ENCODE data around the gene COL1A2.

DNA sequence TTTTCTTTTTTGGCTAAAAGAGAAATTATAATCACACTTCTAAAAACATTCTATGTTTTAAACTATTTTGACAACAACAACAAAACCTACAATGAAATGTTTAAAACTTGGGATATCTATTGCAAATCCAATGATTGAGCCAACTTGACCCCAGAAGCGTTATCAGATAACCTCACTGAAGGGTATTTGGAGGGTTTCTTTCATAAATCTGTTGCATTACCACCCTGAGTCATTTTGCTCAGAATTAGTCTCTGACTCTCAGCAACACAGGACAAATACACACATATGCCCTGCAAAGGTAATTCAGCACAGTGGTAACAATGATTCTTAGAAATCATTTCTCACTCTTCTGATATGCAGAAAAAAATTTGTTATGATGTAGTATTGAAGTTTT lies 2.3 kb upstream of the COL1A2 start:
- TF ChIP-seq EZH2 (IDR thresholded peaks at IDR 0.05; ENCODE audit: borderline replicate concordance, insufficient read depth, low read depth, low read length, poor library complexity, severe bottlenecking) = no peak
- TF ChIP-seq, protein P1, sequence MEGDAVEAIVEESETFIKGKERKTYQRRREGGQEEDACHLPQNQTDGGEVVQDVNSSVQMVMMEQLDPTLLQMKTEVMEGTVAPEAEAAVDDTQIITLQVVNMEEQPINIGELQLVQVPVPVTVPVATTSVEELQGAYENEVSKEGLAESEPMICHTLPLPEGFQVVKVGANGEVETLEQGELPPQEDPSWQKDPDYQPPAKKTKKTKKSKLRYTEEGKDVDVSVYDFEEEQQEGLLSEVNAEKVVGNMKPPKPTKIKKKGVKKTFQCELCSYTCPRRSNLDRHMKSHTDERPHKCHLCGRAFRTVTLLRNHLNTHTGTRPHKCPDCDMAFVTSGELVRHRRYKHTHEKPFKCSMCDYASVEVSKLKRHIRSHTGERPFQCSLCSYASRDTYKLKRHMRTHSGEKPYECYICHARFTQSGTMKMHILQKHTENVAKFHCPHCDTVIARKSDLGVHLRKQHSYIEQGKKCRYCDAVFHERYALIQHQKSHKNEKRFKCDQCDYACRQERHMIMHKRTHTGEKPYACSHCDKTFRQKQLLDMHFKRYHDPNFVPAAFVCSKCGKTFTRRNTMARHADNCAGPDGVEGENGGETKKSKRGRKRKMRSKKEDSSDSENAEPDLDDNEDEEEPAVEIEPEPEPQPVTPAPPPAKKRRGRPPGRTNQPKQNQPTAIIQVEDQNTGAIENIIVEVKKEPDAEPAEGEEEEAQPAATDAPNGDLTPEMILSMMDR (IDR thresholded peaks at IDR 0.05) = no peak
